Prostate gland (tissue), 2 donors: ENCODE data around the gene ANGPTL7. TPM values are rescaled to one million over a fixed set of nuclear protein-coding genes. Genes with fewer than 3 reads are reported as not detected.
A peak's percentile ranks its signal among the peaks of the same experiment; 100 is the strongest.
"Not testable (repeated sequence)": the region's sequence is repeated elsewhere in the genome, so short reads cannot be mapped to it uniquely, and the experiment has no call there.

Experiments used
- DNase-seq: peaks from one replicate; pipeline ENCODE4 v3.0.0-alpha.2; 2019; ENCODE audit warnings: low spot score
- H3K27ac ChIP-seq, 2 donors: fragments of 200-600 bp; sonication (generic); 2 replicates each; pipeline ENCODE4 v1.5.1; 2017 to 2019
- H3K27me3 ChIP-seq: fragments of 200-600 bp; sonication (generic); replicated peaks from 2 replicates; pipeline ENCODE4 v1.5.1; 2019; ENCODE audit not compliant: insufficient read depth
- H3K36me3 ChIP-seq, 2 donors: fragments of 200-600 bp; sonication (generic); 1 replicate in 1 of 2; 2 replicates in 1 of 2; pipeline versions ENCODE4 v1.5.1 to v1.8.1; 2017 to 2019
- H3K4me1 ChIP-seq: fragments of 200-600 bp; sonication (generic); replicated peaks from 2 replicates; pipeline ENCODE4 v1.5.1; 2019
- H3K4me3 ChIP-seq, 2 donors: fragments of 200-600 bp; sonication (generic); 2 replicates each; pipeline ENCODE4 v1.5.1; 2017 to 2019
- H3K9me3 ChIP-seq: fragments of 200-600 bp; sonication (generic); 2 replicates; pipeline ENCODE4 v1.5.1; 2017
- POLR2A ChIP-seq: fragments of 450-650 bp; IDR thresholded peaks from one replicate; pipeline ENCODE4 v1.6.1; 2016; ENCODE audit warnings: antibody characterized with exemption, mild to moderate bottlenecking
- POLR2AphosphoS5 ChIP-seq: sonication (generic); formaldehyde crosslinking; IDR thresholded peaks from one replicate; pipeline ENCODE4 v1.6.1; 2017; ENCODE audit warnings: antibody characterized with exemption
- WGBS: methylation state at CpG from one replicate; pipeline ENCODE4 v1.1.5; 2018; 5-methylcytosine and 5-hydroxymethylcytosine counted together
- intact Hi-C: fragments of 100-400 bp; cut with DNase I; formaldehyde crosslinking; loops from one replicate; pipeline ENCODE4 v1.14.2; 2022
- total RNA-seq, 2 donors: library from RNA; depleted of rRNA; stranded (reverse); fragments of >200 nt; gene quantifications; one replicate each; pipeline ENCODE4 v1.1.0, GENCODE V29; 2016
- TF ChIP-seq, protein P1 (sequence below), 4 experiments: fragments of 200-600 bp in 2 of 4; fragments of 450-650 bp in 2 of 4; sonication (generic) in 2 of 4; IDR thresholded peaks; 1 replicate in 3 of 4; 2 replicates in 1 of 4; pipeline ENCODE4 v1.5.1; 2016 to 2019; ENCODE audit warnings: antibody characterized with exemption in 4 of 4, mild to moderate bottlenecking in 2 of 4, moderate library complexity in 2 of 4

The ANGPTL7 gene
- total RNA-seq, 2 donors from 2014 or later = 0.80 TPM; not detected in 1

DNA sequence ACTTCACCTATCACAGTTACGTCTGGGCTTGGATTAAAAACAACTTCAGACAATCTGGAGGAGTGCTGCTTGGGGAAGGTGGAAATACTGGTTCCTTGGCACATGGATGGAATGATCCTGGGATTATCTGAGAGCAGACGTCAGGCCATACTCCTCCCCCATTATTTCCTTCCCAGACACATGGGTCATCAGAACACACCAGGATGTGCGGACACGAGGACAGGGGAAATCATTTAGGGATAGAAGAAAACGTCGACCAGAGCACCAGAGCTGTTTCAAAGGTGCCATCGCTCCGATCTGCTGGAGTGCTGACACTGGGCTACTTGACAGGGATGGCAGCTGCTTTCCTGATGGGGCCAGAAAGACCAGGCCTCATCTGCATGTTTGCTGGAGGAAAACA lies 31.8 kb upstream of the ANGPTL7 start:
- no peaks in the 10 kb centered on the region for H3K36me3 ChIP-seq
- WGBS = 72% methylated on average over 8 of the region's 8 CpGs
- H3K9me3 ChIP-seq = no peaks in the 10 kb centered on the region
- peaks cover 10% of the 10 kb centered on the region for H3K4me1 ChIP-seq
- intact Hi-C loops = no loop called here
- DNase-seq = no peak
- no peaks in the 10 kb centered on the region for H3K27me3 ChIP-seq
- no peak overlapping the region for H3K4me3 ChIP-seq
- H3K27ac ChIP-seq = peak overlapping the region; percentile 32 to 48
- TF ChIP-seq, protein P1, sequence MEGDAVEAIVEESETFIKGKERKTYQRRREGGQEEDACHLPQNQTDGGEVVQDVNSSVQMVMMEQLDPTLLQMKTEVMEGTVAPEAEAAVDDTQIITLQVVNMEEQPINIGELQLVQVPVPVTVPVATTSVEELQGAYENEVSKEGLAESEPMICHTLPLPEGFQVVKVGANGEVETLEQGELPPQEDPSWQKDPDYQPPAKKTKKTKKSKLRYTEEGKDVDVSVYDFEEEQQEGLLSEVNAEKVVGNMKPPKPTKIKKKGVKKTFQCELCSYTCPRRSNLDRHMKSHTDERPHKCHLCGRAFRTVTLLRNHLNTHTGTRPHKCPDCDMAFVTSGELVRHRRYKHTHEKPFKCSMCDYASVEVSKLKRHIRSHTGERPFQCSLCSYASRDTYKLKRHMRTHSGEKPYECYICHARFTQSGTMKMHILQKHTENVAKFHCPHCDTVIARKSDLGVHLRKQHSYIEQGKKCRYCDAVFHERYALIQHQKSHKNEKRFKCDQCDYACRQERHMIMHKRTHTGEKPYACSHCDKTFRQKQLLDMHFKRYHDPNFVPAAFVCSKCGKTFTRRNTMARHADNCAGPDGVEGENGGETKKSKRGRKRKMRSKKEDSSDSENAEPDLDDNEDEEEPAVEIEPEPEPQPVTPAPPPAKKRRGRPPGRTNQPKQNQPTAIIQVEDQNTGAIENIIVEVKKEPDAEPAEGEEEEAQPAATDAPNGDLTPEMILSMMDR (IDR thresholded peaks at IDR 0.05) = no peak
- TF ChIP-seq POLR2A (no peak), POLR2AphosphoS5 (no peak)

DNA sequence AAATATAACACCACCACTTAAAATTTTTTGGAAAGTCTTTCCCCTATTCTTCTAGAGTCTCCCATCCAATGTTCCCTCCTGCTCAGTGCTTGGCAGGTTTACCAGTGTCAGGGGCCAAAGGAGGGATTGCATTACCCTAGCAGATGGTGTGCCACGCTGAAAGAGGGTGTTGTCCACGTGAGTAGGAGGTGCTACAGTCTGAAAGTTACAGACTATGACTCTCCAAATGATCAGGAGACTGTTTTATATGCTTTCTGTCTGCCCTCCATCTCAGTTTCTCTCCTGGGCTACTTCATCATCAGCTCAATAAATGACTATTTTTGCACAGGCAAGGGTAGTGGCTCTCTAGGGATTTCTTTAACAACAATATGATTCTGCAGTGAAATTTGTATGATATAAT lies 31.3 kb upstream of the ANGPTL7 start:
- Histone ChIP-seq H3K27me3 (no peaks in the 10 kb centered on the region), H3K9me3 (no peaks in the 10 kb centered on the region), H3K36me3 (no peaks in the 10 kb centered on the region), H3K4me1 (peaks cover 8% of the 10 kb centered on the region), H3K4me3 (no peak overlapping the region), H3K27ac (peak overlapping the region; percentile 48 to 52)
- DNase-seq = no peak
- intact Hi-C loops = no loop called here
- peak; percentile 65 for TF ChIP-seq POLR2AphosphoS5
- TF ChIP-seq, protein P1 (IDR thresholded peaks at IDR 0.05) = no peak
- WGBS = 10% methylated on average over 2 of the region's 2 CpGs

DNA sequence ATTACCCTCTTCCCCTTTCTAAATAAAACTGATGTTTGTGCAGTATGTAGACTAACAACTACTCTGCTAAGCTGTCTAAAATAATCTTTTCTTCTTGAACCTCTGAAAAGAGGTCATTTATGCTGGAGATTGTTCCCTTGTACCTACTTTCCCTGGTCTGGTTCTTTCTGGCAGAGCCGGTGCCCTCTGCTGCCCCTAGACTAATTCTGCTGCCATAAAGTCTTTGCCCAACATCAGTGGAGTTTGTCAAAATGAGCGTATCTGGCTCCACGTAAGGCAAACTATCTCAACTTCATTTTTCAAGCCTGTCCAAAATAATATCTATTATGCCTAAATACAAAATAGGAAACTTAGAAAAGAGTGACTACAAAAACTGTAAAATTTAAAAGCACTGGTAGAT lies 30.9 kb upstream of the ANGPTL7 start:
- H3K36me3 ChIP-seq = no peaks in the 10 kb centered on the region
- DNase-seq = no peak

DNA sequence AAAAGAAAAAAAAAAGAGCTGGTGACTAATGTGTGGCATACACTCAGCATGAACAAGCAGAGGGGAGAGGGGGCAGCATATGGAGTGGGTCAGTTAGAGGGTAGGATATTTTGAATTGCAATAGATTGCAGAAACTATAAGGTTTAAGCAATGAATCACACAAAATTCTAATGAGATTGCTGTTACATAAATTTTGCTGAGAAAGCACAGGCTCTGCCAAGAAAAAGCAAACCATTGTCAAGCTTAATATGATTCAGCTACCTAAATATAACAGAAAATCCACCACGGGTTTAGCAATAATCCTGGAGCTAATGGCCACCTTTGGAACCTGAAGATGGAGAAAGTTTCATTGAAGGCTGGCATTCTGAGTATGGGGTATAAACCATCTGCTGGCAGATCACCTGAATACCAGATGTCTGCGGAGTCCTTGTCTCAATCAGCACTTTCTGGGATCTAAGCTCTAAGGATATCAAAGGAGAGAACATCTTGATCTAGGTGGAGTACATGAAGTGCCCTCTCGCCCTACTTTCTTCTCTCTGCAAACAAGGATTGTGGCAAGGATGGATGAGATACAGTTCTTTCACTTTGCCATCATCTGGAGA lies 30.3 kb upstream of the ANGPTL7 start:
- Histone ChIP-seq H3K36me3 (no peaks in the 10 kb centered on the region), H3K9me3 (no peaks in the 10 kb centered on the region), H3K4me3 (no peak overlapping the region), H3K27ac (peak overlapping the region; percentile 42 to 52), H3K27me3 (no peaks in the 10 kb centered on the region), H3K4me1 (peaks cover 8% of the 10 kb centered on the region)
- intact Hi-C loops = no loop called here
- TF ChIP-seq POLR2A = no peak
- TF ChIP-seq POLR2AphosphoS5 = no peak
- TF ChIP-seq, protein P1 (IDR thresholded peaks at IDR 0.05) = no peak
- DNase-seq = no peak
- WGBS = 57% methylated on average over 3 of the region's 3 CpGs

More for the DNA sequence above, 30.9 kb upstream of the ANGPTL7 start:
- Histone ChIP-seq H3K4me1 (peaks cover 8% of the 10 kb centered on the region), H3K9me3 (no peaks in the 10 kb centered on the region), H3K27ac (peak overlapping the region; percentile 42 to 52), H3K27me3 (no peaks in the 10 kb centered on the region), H3K4me3 (no peak overlapping the region)
- 80% methylated on average over 3 of the region's 3 CpGs for WGBS
- intact Hi-C loops = no loop called here
- TF ChIP-seq, protein P1 (IDR thresholded peaks at IDR 0.05) = no peak
- no peak for TF ChIP-seq POLR2A
- no peak for TF ChIP-seq POLR2AphosphoS5

DNA sequence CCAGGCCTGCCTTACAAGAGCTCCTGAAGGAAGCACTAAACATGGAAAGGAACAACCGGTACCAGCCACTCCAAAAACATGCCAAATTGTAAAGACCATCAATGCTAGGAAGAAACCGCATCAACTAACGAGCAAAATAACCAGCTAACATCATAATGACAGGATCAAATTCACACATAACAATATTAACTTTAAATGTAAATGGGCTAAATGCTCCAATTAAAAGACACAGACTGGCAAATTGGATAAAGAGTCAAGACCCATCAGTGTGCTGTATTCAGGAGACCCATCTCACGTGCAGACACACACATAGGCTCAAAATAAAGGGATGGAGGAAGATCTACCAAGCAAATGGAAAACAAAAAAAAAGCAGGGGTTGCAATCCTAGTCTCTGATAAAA lies 26.4 kb upstream of the ANGPTL7 start:
- WGBS = 94% methylated on average over 4 of the region's 4 CpGs
- H3K4me3 ChIP-seq, H3K27ac ChIP-seq, H3K4me1 ChIP-seq, intact Hi-C loops, H3K27me3 ChIP-seq, DNase-seq, H3K9me3 ChIP-seq, H3K36me3 ChIP-seq: not testable (repeated sequence)

DNA sequence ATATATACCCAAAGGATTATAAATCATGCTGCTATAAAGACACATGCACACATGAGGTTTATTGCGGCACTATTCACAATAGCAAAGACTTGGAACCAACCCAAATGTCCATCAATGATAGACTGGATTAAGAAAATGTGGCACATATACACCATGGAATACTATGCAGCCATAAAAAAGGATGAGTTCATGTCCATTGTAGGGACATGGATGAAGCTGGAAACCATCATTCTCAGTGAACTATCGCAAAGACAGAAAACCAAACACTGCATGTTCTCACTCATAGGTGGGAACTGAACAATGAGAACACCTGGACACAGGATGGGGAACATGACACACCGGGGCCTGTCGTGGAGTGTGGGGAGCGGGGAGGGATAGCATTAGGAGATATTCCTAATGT lies 22.4 kb upstream of the ANGPTL7 start:
- DNase-seq, intact Hi-C loops, H3K27me3 ChIP-seq, H3K27ac ChIP-seq, H3K36me3 ChIP-seq, H3K4me3 ChIP-seq, H3K9me3 ChIP-seq, H3K4me1 ChIP-seq: not testable (repeated sequence)
- WGBS = 98% methylated on average over 5 of the region's 5 CpGs
